HepG2 (cell line): ENCODE results near the gene CCDC88B.

Source experiments
- ASH2L ChIP-seq: fragments of 300-600, 200-600 bp; sonication (generic); IDR thresholded peaks from 2 replicates; pipeline ENCODE4 v1.7.0; 2017; ENCODE audit warnings: low read depth, mild to moderate bottlenecking, moderate library complexity, mixed read lengths, low read length; ENCODE audit not compliant: insufficient read length
- DMAP1 ChIP-seq: IDR thresholded peaks from 2 replicates; pipeline ENCODE4 v1.6.1; 2016
- MEIS1 ChIP-seq: sonication (generic); formaldehyde crosslinking; IDR thresholded peaks from 2 replicates; pipeline ENCODE4 v1.9.0; 2021; ENCODE audit warnings: mild to moderate bottlenecking, missing genetic modification reagents, moderate library complexity, borderline replicate concordance
- NRL ChIP-seq: sonication (generic); formaldehyde crosslinking; IDR thresholded peaks from 2 replicates; pipeline ENCODE4 v1.5.0; 2020; ENCODE audit warnings: missing genetic modification reagents, mild to moderate bottlenecking, moderate library complexity, borderline replicate concordance
- POLR2G ChIP-seq: fragments of 200-400 bp; formaldehyde crosslinking; IDR thresholded peaks from 2 replicates; pipeline ENCODE4 v1.6.1; 2018; ENCODE audit warnings: mild to moderate bottlenecking, low read depth, low read length, moderate library complexity
- SYNCRIP ChIP-seq: fragments of 200-400 bp; formaldehyde crosslinking; IDR thresholded peaks from 2 replicates; pipeline ENCODE4 v1.6.1; 2018; ENCODE audit warnings: mild to moderate bottlenecking, low read depth, low read length; ENCODE audit not compliant: insufficient read depth
- ZNF263 ChIP-seq: sonication (generic); formaldehyde crosslinking; IDR thresholded peaks from 2 replicates; pipeline ENCODE4 v1.4.0; 2020; ENCODE audit warnings: missing genetic modification reagents
- ZNF790 ChIP-seq: sonication (generic); formaldehyde crosslinking; IDR thresholded peaks from 2 replicates; pipeline ENCODE4 v1.8.0; 2022; ENCODE audit warnings: missing genetic modification reagents, mild to moderate bottlenecking, borderline replicate concordance
- TF ChIP-seq, protein P1 (sequence below): sonication (generic); formaldehyde crosslinking; IDR thresholded peaks from 2 replicates; pipeline ENCODE4 v1.5.0; 2020; ENCODE audit warnings: mild to moderate bottlenecking, missing genetic modification reagents, moderate library complexity
- TF ChIP-seq, protein P2 (sequence below): sonication (generic); formaldehyde crosslinking; IDR thresholded peaks from 2 replicates; pipeline ENCODE4 v1.5.0; 2020; ENCODE audit warnings: missing genetic modification reagents

DNA sequence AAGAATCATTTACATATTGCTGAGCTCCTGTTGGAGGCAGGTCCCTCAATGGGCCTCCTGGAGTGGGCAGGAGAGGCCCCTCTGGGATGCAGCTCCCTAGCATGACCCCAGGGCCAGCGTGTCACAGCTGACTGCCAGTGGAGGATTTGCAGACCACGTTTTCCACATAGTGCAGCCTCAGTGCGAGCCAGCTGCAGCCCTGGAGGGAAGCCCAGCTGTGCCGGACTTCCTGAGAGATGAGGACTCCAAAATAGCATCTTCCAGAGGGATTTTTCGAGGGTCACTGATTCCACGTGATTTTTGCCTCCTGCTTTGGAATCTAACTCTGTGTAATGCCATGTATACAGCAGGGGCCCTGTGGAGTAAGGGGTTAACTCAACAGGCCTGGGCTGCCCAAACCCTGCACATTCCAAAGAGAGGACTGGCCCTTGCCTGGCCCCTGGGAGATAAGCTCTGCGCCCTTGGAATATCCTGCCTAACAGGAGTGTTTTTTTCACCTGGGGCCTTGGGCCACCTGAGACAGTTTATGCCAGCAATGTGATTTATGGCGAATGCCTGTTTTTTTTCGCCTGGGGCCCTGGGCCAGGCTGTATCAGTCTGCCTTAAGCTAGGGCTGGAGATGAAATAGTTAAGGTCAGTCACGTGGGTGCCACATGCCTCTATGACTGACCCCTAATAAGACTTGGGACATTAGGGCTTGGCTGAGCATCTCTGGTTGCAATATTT, 66.4 kb downstream of the CCDC88B start:
- no peak for TF ChIP-seq DMAP1
- no peak for TF ChIP-seq SYNCRIP
- TF ChIP-seq, protein P1, sequence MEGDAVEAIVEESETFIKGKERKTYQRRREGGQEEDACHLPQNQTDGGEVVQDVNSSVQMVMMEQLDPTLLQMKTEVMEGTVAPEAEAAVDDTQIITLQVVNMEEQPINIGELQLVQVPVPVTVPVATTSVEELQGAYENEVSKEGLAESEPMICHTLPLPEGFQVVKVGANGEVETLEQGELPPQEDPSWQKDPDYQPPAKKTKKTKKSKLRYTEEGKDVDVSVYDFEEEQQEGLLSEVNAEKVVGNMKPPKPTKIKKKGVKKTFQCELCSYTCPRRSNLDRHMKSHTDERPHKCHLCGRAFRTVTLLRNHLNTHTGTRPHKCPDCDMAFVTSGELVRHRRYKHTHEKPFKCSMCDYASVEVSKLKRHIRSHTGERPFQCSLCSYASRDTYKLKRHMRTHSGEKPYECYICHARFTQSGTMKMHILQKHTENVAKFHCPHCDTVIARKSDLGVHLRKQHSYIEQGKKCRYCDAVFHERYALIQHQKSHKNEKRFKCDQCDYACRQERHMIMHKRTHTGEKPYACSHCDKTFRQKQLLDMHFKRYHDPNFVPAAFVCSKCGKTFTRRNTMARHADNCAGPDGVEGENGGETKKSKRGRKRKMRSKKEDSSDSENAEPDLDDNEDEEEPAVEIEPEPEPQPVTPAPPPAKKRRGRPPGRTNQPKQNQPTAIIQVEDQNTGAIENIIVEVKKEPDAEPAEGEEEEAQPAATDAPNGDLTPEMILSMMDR (CRISPR knock-in tag): no peak
- TF ChIP-seq ZNF263: no peak
- TF ChIP-seq ZNF790 (CRISPR knock-in tag): no peak
- TF ChIP-seq, protein P2, sequence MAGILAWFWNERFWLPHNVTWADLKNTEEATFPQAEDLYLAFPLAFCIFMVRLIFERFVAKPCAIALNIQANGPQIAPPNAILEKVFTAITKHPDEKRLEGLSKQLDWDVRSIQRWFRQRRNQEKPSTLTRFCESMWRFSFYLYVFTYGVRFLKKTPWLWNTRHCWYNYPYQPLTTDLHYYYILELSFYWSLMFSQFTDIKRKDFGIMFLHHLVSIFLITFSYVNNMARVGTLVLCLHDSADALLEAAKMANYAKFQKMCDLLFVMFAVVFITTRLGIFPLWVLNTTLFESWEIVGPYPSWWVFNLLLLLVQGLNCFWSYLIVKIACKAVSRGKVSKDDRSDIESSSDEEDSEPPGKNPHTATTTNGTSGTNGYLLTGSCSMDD: no peak
- no peak for TF ChIP-seq POLR2G
- TF ChIP-seq ASH2L: no peak
- no peak for TF ChIP-seq MEIS1 (CRISPR knock-in tag)
- TF ChIP-seq NRL (CRISPR knock-in tag): no peak
